HFF-Myc (cell line): Measurements from ENCODE around the gene PRM1.

ENCODE experiments used
- DNase-seq: peaks from one replicate; pipeline ENCODE4 v3.0.0-alpha.2; 2011; ENCODE audit warnings: low read depth; ENCODE audit errors: extremely low read depth
- H3K4me3 ChIP-seq: replicated peaks from 2 replicates; pipeline ENCODE4 v1.5.1; 2011; ENCODE audit warnings: low read depth, mild to moderate bottlenecking, control low read depth, low read length
- CTCF ChIP-seq: IDR thresholded peaks from 2 replicates; pipeline ENCODE4 v1.5.1; 2012; ENCODE audit warnings: mild to moderate bottlenecking, low read depth, low read length, control low read depth; ENCODE audit errors: missing control alignments

The PRM1 gene

GRCh38 chr16:11307639-11308492 is 26.7 kb upstream of the PRM1 start:
- no peak for TF ChIP-seq CTCF
- no peak for DNase-seq
- no peak overlapping the region for H3K4me3 ChIP-seq

- TF ChIP-seq CTCF = no peak
- no peak overlapping the region for H3K4me3 ChIP-seq
- DNase-seq = no peak
These were observed 26.0 kb upstream of the PRM1 start for GRCh38 chr16:11306997-11307638.

GRCh38 chr16:11306381-11306780 is 25.3 kb upstream of the PRM1 start:
- no peak for TF ChIP-seq CTCF
- no peak for DNase-seq
- H3K4me3 ChIP-seq = no peak overlapping the region

- TF ChIP-seq CTCF = no peak
- no peak overlapping the region for H3K4me3 ChIP-seq
- DNase-seq = no peak
These were observed 22.4 kb upstream of the PRM1 start for GRCh38 chr16:11303405-11304138.

- H3K4me3 ChIP-seq = no peak overlapping the region
- no peak for TF ChIP-seq CTCF
- no peak for DNase-seq
These were observed 21.8 kb upstream of the PRM1 start for GRCh38 chr16:11302977-11303376.

GRCh38 chr16:11301645-11302501 is 20.7 kb upstream of the PRM1 start:
- no peak for DNase-seq
- no peak overlapping the region for H3K4me3 ChIP-seq
- no peak for TF ChIP-seq CTCF
